ENCODE measurements around the gene ARPC5. TPM values are rescaled to one million over a fixed set of nuclear protein-coding genes. Genes with fewer than 3 reads are reported as not detected.
A peak's percentile ranks its signal among the peaks of the same experiment; 100 is the strongest.
"Not testable (repeated sequence)": the region's sequence is repeated elsewhere in the genome, so short reads cannot be mapped to it uniquely, and the experiment has no call there.

The ARPC5 gene
- total RNA-seq, 1 donor from 2014 or later, result 26.1 TPM

- Histone ChIP-seq H3K9ac (ENCODE audit: low read depth in 1 of 3, low read length in 3 of 3) (peak overlapping the region; percentile 77 to 82 (median 82)), H3K4me1 (ENCODE audit: control insufficient read depth in 3 of 3, insufficient read depth in 3 of 3, low read length in 3 of 3) (peaks cover 6 to 24% (median 19%) of the 10 kb centered on the region in 3 donors), H3K9me3 (ENCODE audit: control insufficient read depth in 3 of 3, low read length in 3 of 3) (no peaks in the 10 kb centered on the region), H3K27me3 (ENCODE audit: control insufficient read depth in 3 of 3, insufficient read depth in 3 of 3, low read length in 3 of 3) (no peaks in the 10 kb centered on the region), H3K27ac (ENCODE audit: low read depth, low read length) (peak overlapping the region; percentile 75), H3K4me3 (ENCODE audit: low read length in 3 of 3) (peak overlapping the region; percentile 87 to 91 (median 90)), H3K36me3 (ENCODE audit: control insufficient read depth in 3 of 3, insufficient read depth in 3 of 3, low read length in 3 of 3) (peaks cover 0 to 14% (median 7%) of the 10 kb centered on the region in 3 donors)
Observed at GRCh38 chr1:183634429-183635065, 1.0 kb downstream of the ARPC5 start.

- peak overlapping the region; percentile 27 to 63 (median 41) for H3K9ac ChIP-seq (ENCODE audit: low read depth in 1 of 3, low read length in 3 of 3)
- H3K4me1 ChIP-seq (ENCODE audit: control insufficient read depth in 3 of 3, insufficient read depth in 3 of 3, low read length in 3 of 3), result peaks cover 6 to 24% (median 19%) of the 10 kb centered on the region in 3 donors
- peak overlapping the region; percentile 52 to 90 (median 87) for H3K4me3 ChIP-seq (ENCODE audit: low read length in 3 of 3)
- peaks cover 2 to 21% (median 12%) of the 10 kb centered on the region in 3 donors for H3K36me3 ChIP-seq (ENCODE audit: control insufficient read depth in 3 of 3, insufficient read depth in 3 of 3, low read length in 3 of 3)
- H3K27ac ChIP-seq (ENCODE audit: low read depth, low read length), result peak overlapping the region; percentile 45
- H3K9me3 ChIP-seq (ENCODE audit: control insufficient read depth in 3 of 3, low read length in 3 of 3), result no peaks in the 10 kb centered on the region
- no peaks in the 10 kb centered on the region for H3K27me3 ChIP-seq (ENCODE audit: control insufficient read depth in 3 of 3, insufficient read depth in 3 of 3, low read length in 3 of 3)
Observed at GRCh38 chr1:183633676-183634343, 1.8 kb downstream of the ARPC5 start.

- Histone ChIP-seq H3K4me3 (ENCODE audit: low read length in 3 of 3) (peak overlapping the region in 1 of 3 donors; percentile 90), H3K27ac (ENCODE audit: low read depth, low read length) (no peak overlapping the region), H3K27me3 (ENCODE audit: control insufficient read depth in 3 of 3, insufficient read depth in 3 of 3, low read length in 3 of 3) (no peaks in the 10 kb centered on the region), H3K36me3 (ENCODE audit: control insufficient read depth in 3 of 3, insufficient read depth in 3 of 3, low read length in 3 of 3) (peaks cover 5 to 27% (median 17%) of the 10 kb centered on the region in 3 donors), H3K4me1 (ENCODE audit: control insufficient read depth in 3 of 3, insufficient read depth in 3 of 3, low read length in 3 of 3) (peaks cover 6 to 24% (median 19%) of the 10 kb centered on the region in 3 donors), H3K9me3 (ENCODE audit: control insufficient read depth in 3 of 3, low read length in 3 of 3) (no peaks in the 10 kb centered on the region), H3K9ac (ENCODE audit: low read depth in 1 of 3, low read length in 3 of 3) (peak overlapping the region in 1 of 3 donors; percentile 44)
Observed at GRCh38 chr1:183632964-183633363, 2.6 kb downstream of the ARPC5 start.

- H3K27me3 ChIP-seq (ENCODE audit: control insufficient read depth in 3 of 3, insufficient read depth in 3 of 3, low read length in 3 of 3), result no peaks in the 10 kb centered on the region
- no peaks in the 10 kb centered on the region for H3K9me3 ChIP-seq (ENCODE audit: control insufficient read depth in 3 of 3, low read length in 3 of 3)
- peaks cover 5 to 30% (median 21%) of the 10 kb centered on the region in 3 donors for H3K36me3 ChIP-seq (ENCODE audit: control insufficient read depth in 3 of 3, insufficient read depth in 3 of 3, low read length in 3 of 3)
- H3K27ac ChIP-seq (ENCODE audit: low read depth, low read length), result no peak overlapping the region
- peak overlapping the region in 1 of 3 donors; percentile 90 for H3K4me3 ChIP-seq (ENCODE audit: low read length in 3 of 3)
- peaks cover 6 to 24% (median 19%) of the 10 kb centered on the region in 3 donors for H3K4me1 ChIP-seq (ENCODE audit: control insufficient read depth in 3 of 3, insufficient read depth in 3 of 3, low read length in 3 of 3)
- peak overlapping the region in 1 of 3 donors; percentile 12 for H3K9ac ChIP-seq (ENCODE audit: low read depth in 1 of 3, low read length in 3 of 3)
Observed at GRCh38 chr1:183632114-183632513, 3.5 kb downstream of the ARPC5 start.

GRCh38 chr1:183630748-183631147, 4.8 kb downstream of the ARPC5 start:
- Histone ChIP-seq H3K27me3 (ENCODE audit: control insufficient read depth in 3 of 3, insufficient read depth in 3 of 3, low read length in 3 of 3) (no peaks in the 10 kb centered on the region), H3K9me3 (ENCODE audit: control insufficient read depth in 3 of 3, low read length in 3 of 3) (no peaks in the 10 kb centered on the region), H3K36me3 (ENCODE audit: control insufficient read depth in 3 of 3, insufficient read depth in 3 of 3, low read length in 3 of 3) (peaks cover 5 to 32% (median 23%) of the 10 kb centered on the region in 3 donors), H3K4me1 (ENCODE audit: control insufficient read depth in 3 of 3, insufficient read depth in 3 of 3, low read length in 3 of 3) (peaks cover 0 to 15% (median 15%) of the 10 kb centered on the region in 3 donors), H3K4me3 (ENCODE audit: low read length in 3 of 3) (no peak overlapping the region), H3K27ac (ENCODE audit: low read depth, low read length) (peak overlapping the region; percentile 1), H3K9ac (ENCODE audit: low read depth in 1 of 3, low read length in 3 of 3) (no peak overlapping the region)

GRCh38 chr1:183628537-183628936, 7.0 kb downstream of the ARPC5 start:
- Histone ChIP-seq H3K27me3 (ENCODE audit: control insufficient read depth in 3 of 3, insufficient read depth in 3 of 3, low read length in 3 of 3) (no peaks in the 10 kb centered on the region), H3K27ac (ENCODE audit: low read depth, low read length) (no peak overlapping the region), H3K4me3 (ENCODE audit: low read length in 3 of 3) (no peak overlapping the region), H3K9ac (ENCODE audit: low read depth in 1 of 3, low read length in 3 of 3) (no peak overlapping the region), H3K4me1 (ENCODE audit: control insufficient read depth in 3 of 3, insufficient read depth in 3 of 3, low read length in 3 of 3) (peaks cover 0 to 9% (median 9%) of the 10 kb centered on the region in 3 donors), H3K9me3 (ENCODE audit: control insufficient read depth in 3 of 3, low read length in 3 of 3) (no peaks in the 10 kb centered on the region), H3K36me3 (ENCODE audit: control insufficient read depth in 3 of 3, insufficient read depth in 3 of 3, low read length in 3 of 3) (peaks cover 5 to 37% (median 26%) of the 10 kb centered on the region in 3 donors)

GRCh38 chr1:183626236-183626635, 9.3 kb downstream of the ARPC5 start:
- H3K9me3 ChIP-seq (ENCODE audit: control insufficient read depth in 3 of 3, low read length in 3 of 3); H3K27me3 ChIP-seq (ENCODE audit: control insufficient read depth in 3 of 3, insufficient read depth in 3 of 3, low read length in 3 of 3); H3K4me3 ChIP-seq (ENCODE audit: low read length in 3 of 3); H3K4me1 ChIP-seq (ENCODE audit: control insufficient read depth in 3 of 3, insufficient read depth in 3 of 3, low read length in 3 of 3); H3K9ac ChIP-seq (ENCODE audit: low read depth in 1 of 3, low read length in 3 of 3): not testable (repeated sequence)
- Histone ChIP-seq H3K27ac (ENCODE audit: low read depth, low read length) (peak overlapping the region; percentile 52), H3K36me3 (ENCODE audit: control insufficient read depth in 3 of 3, insufficient read depth in 3 of 3, low read length in 3 of 3) (peaks cover 5 to 37% (median 26%) of the 10 kb centered on the region in 3 donors)

- Histone ChIP-seq H3K27ac (ENCODE audit: low read depth, low read length) (no peak overlapping the region), H3K36me3 (ENCODE audit: control insufficient read depth in 3 of 3, insufficient read depth in 3 of 3, low read length in 3 of 3) (peaks cover 0 to 10% (median 9%) of the 10 kb centered on the region in 3 donors)
Observed at GRCh38 chr1:183622884-183623785, 12.4 kb downstream of the ARPC5 start.

GRCh38 chr1:183622013-183622412, 13.6 kb downstream of the ARPC5 start:
- Histone ChIP-seq H3K27ac (ENCODE audit: low read depth, low read length) (no peak overlapping the region), H3K9me3 (ENCODE audit: control insufficient read depth in 3 of 3, low read length in 3 of 3) (no peaks in the 10 kb centered on the region), H3K4me1 (ENCODE audit: control insufficient read depth in 3 of 3, insufficient read depth in 3 of 3, low read length in 3 of 3) (peaks cover 0 to 4% (median 0%) of the 10 kb centered on the region in 3 donors), H3K27me3 (ENCODE audit: control insufficient read depth in 3 of 3, insufficient read depth in 3 of 3, low read length in 3 of 3) (no peaks in the 10 kb centered on the region), H3K36me3 (ENCODE audit: control insufficient read depth in 3 of 3, insufficient read depth in 3 of 3, low read length in 3 of 3) (peaks cover 0 to 6% (median 5%) of the 10 kb centered on the region in 3 donors), H3K9ac (ENCODE audit: low read depth in 1 of 3, low read length in 3 of 3) (no peak overlapping the region), H3K4me3 (ENCODE audit: low read length in 3 of 3) (no peak overlapping the region)

More at GRCh38 chr1:183622884-183623785, 12.4 kb downstream of the ARPC5 start:
- H3K4me3 ChIP-seq (ENCODE audit: low read length in 3 of 3), result no peak overlapping the region
- no peaks in the 10 kb centered on the region for H3K9me3 ChIP-seq (ENCODE audit: control insufficient read depth in 3 of 3, low read length in 3 of 3)
- H3K27me3 ChIP-seq (ENCODE audit: control insufficient read depth in 3 of 3, insufficient read depth in 3 of 3, low read length in 3 of 3), result no peaks in the 10 kb centered on the region
- H3K9ac ChIP-seq (ENCODE audit: low read depth in 1 of 3, low read length in 3 of 3), result no peak overlapping the region
- peaks cover 0 to 4% (median 0%) of the 10 kb centered on the region in 3 donors for H3K4me1 ChIP-seq (ENCODE audit: control insufficient read depth in 3 of 3, insufficient read depth in 3 of 3, low read length in 3 of 3)
